Upper lobe of left lung (tissue), 6 donors: ENCODE results near the gene MVP. TPM values are rescaled to one million over a fixed set of nuclear protein-coding genes. Genes with fewer than 3 reads are reported as not detected.
A peak's percentile ranks its signal among the peaks of the same experiment; 100 is the strongest.

Source experiments
- ATAC-seq, 2 donors: fragments of 200-7000 bp; cut with Tn5 transposase; one replicate each; pipeline ENCODE4 v1.9.1; 2022; ENCODE audit warnings: mild to moderate bottlenecking in 2 of 2, moderate library complexity in 2 of 2; ENCODE audit not compliant: low FRiP score in 2 of 2
- DNase-seq, 2 donors: peaks; one replicate each; pipeline ENCODE4 v3.0.0-alpha.2; 2019 to 2020
- H3K27ac ChIP-seq, 4 donors: fragments of 200-600 bp; sonication (generic); one replicate each; pipeline ENCODE4 v1.5.1; 2016 to 2019
- H3K27me3 ChIP-seq, 4 donors: fragments of 200-600 bp; sonication (generic); one replicate each; pipeline ENCODE4 v1.5.1; 2017 to 2019
- H3K36me3 ChIP-seq, 4 donors: fragments of 200-600 bp; sonication (generic); one replicate each; pipeline ENCODE4 v1.5.1; 2016 to 2019
- H3K4me1 ChIP-seq, 4 donors: fragments of 200-600 bp; sonication (generic); one replicate each; pipeline ENCODE4 v1.5.1; 2018 to 2019
- H3K4me3 ChIP-seq, 4 donors: fragments of 200-600 bp; sonication (generic); one replicate each; pipeline ENCODE4 v1.5.1; 2017 to 2019; ENCODE audit warnings: mild to moderate bottlenecking in 2 of 4, moderate library complexity in 1 of 4
- H3K9me3 ChIP-seq, 4 donors: fragments of 200-600 bp; sonication (generic); one replicate each; pipeline ENCODE4 v1.5.1; 2018 to 2019
- CTCF ChIP-seq, 6 experiments: fragments of 450-650 bp in 4 of 6; fragments of 200-600 bp in 2 of 6; sonication (generic) in 2 of 6; IDR thresholded peaks; one replicate each; pipeline ENCODE4 v1.5.1; 2016 to 2019; ENCODE audit warnings: antibody characterized with exemption in 6 of 6
- EP300 ChIP-seq, 4 donors: sonication (generic); formaldehyde crosslinking; IDR thresholded peaks; one replicate each; pipeline ENCODE4 v1.5.1; 2017; ENCODE audit warnings: antibody characterized with exemption in 4 of 4, control low read depth in 2 of 4
- POLR2A ChIP-seq, 4 donors: fragments of 450-650 bp; IDR thresholded peaks; one replicate each; pipeline ENCODE4 v1.5.1; 2016 to 2017; ENCODE audit warnings: antibody characterized with exemption in 4 of 4, mild to moderate bottlenecking in 2 of 4
- POLR2AphosphoS5 ChIP-seq, 2 donors: sonication (generic); formaldehyde crosslinking; IDR thresholded peaks; one replicate each; pipeline ENCODE4 v1.5.1; 2017; ENCODE audit warnings: antibody characterized with exemption in 2 of 2
- WGBS, 2 donors: methylation state at CpG; one replicate each; pipeline ENCODE4 v1.1.5; 2017 to 2018; 5-methylcytosine and 5-hydroxymethylcytosine counted together
- total RNA-seq, 6 donors: library from RNA; depleted of rRNA in 4 of 6; stranded (reverse); fragments of >200 nt in 4 of 6; gene quantifications; one replicate each; pipeline versions ENCODE4 v1.1.0 to v1.2.1, GENCODE V29; 2016 to 2021
- donor health status: DM: no; HTN: no; CAD: no; lungs with moderate emphysema.
- donor health status: DM: no; HTN: yes; CAD: no; lungs with severe emphysema.

The MVP gene
- total RNA-seq, 6 donors from 2014 or later, result 260 to 411 (median 312) TPM

- Histone ChIP-seq H3K4me3 (no peak overlapping the region), H3K27me3 (no peaks in the 10 kb centered on the region), H3K9me3 (no peaks in the 10 kb centered on the region), H3K27ac (no peak overlapping the region), H3K4me1 (peaks cover 0 to 6% (median 0%) of the 10 kb centered on the region in 4 donors), H3K36me3 (no peaks in the 10 kb centered on the region)
- WGBS, 2 donors, result 60 to 75% methylated on average over 10 of the region's 10 CpGs
- TF ChIP-seq EP300 (IDR thresholded peaks at IDR 0.05) (no peak), POLR2AphosphoS5 (IDR thresholded peaks at IDR 0.05) (no peak), CTCF (IDR thresholded peaks at IDR 0.05) (no peak), POLR2A (IDR thresholded peaks at IDR 0.05) (no peak)
- DNase-seq, result peak in 1 of 2 donors; percentile 44
- ATAC-seq, result peak in 1 of 2 donors; percentile 44
Measured at GRCh38 chr16:29891525-29892457, 71.5 kb downstream of the MVP start.

- Histone ChIP-seq H3K4me1 (peaks cover 0 to 6% (median 0%) of the 10 kb centered on the region in 4 donors), H3K9me3 (no peaks in the 10 kb centered on the region), H3K36me3 (no peaks in the 10 kb centered on the region), H3K27ac (no peak overlapping the region), H3K27me3 (no peaks in the 10 kb centered on the region), H3K4me3 (no peak overlapping the region)
- DNase-seq (no peak), ATAC-seq (peak in 1 of 2 donors; percentile 19)
- WGBS, 2 donors, result 40 to 78% methylated on average over 2 to 6 of the region's 6 CpGs
- TF ChIP-seq POLR2AphosphoS5 (IDR thresholded peaks at IDR 0.05), result no peak
- no peak for TF ChIP-seq EP300 (IDR thresholded peaks at IDR 0.05)
- no peak for TF ChIP-seq CTCF (IDR thresholded peaks at IDR 0.05)
- no peak for TF ChIP-seq POLR2A (IDR thresholded peaks at IDR 0.05)
Measured at GRCh38 chr16:29892458-29892813, 72.2 kb downstream of the MVP start.

GRCh38 chr16:29893553-29893952 lies 73.3 kb downstream of the MVP start:
- no peak for TF ChIP-seq POLR2AphosphoS5 (IDR thresholded peaks at IDR 0.05)
- TF ChIP-seq CTCF (IDR thresholded peaks at IDR 0.05), result no peak
- TF ChIP-seq EP300 (IDR thresholded peaks at IDR 0.05), result no peak
- TF ChIP-seq POLR2A (IDR thresholded peaks at IDR 0.05), result no peak
- H3K27ac ChIP-seq, result no peak overlapping the region
- ATAC-seq (no peak), DNase-seq (no peak)
- WGBS, 2 donors, result 84 to 91% methylated on average over 3 of the region's 3 CpGs
- H3K36me3 ChIP-seq, result no peaks in the 10 kb centered on the region
- no peak overlapping the region for H3K4me3 ChIP-seq
- H3K27me3 ChIP-seq, result peaks cover 0 to 10% (median 2%) of the 10 kb centered on the region in 4 donors
- H3K4me1 ChIP-seq, result peaks cover 0 to 7% (median under 1%) of the 10 kb centered on the region in 4 donors
- H3K9me3 ChIP-seq, result no peaks in the 10 kb centered on the region

- WGBS, 2 donors, result 70 to 72% methylated on average over 4 of the region's 4 CpGs
- Histone ChIP-seq H3K36me3 (no peaks in the 10 kb centered on the region), H3K27me3 (peaks cover 0 to 15% (median 4%) of the 10 kb centered on the region in 4 donors), H3K4me3 (no peak overlapping the region), H3K27ac (no peak overlapping the region), H3K4me1 (peaks cover 0 to 15% (median 3%) of the 10 kb centered on the region in 4 donors), H3K9me3 (no peaks in the 10 kb centered on the region)
- ATAC-seq (no peak), DNase-seq (no peak)
- TF ChIP-seq EP300 (IDR thresholded peaks at IDR 0.05), result no peak
Measured at GRCh38 chr16:29894352-29894751, 74.1 kb downstream of the MVP start.

- ATAC-seq, result no peak
- no peak for TF ChIP-seq CTCF (IDR thresholded peaks at IDR 0.05)
- TF ChIP-seq POLR2AphosphoS5 (IDR thresholded peaks at IDR 0.05), result no peak
- TF ChIP-seq POLR2A (IDR thresholded peaks at IDR 0.05), result no peak
- TF ChIP-seq EP300 (IDR thresholded peaks at IDR 0.05), result no peak
Measured at GRCh38 chr16:29896841-29897240, 76.6 kb downstream of the MVP start.

More at GRCh38 chr16:29896841-29897240, 76.6 kb downstream of the MVP start:
- 47 to 50% methylated on average over 9 to 15 of the region's 15 CpGs for WGBS, 2 donors
- peak in 1 of 2 donors; percentile 72 for DNase-seq
- Histone ChIP-seq H3K4me1 (peaks cover 11 to 35% (median 20%) of the 10 kb centered on the region in 4 donors), H3K36me3 (no peaks in the 10 kb centered on the region), H3K27ac (no peak overlapping the region), H3K4me3 (no peak overlapping the region), H3K27me3 (peaks cover 0 to 15% (median 4%) of the 10 kb centered on the region in 4 donors), H3K9me3 (no peaks in the 10 kb centered on the region)
